ENCODE measurements around the gene NUDT16L1.

DNA sequence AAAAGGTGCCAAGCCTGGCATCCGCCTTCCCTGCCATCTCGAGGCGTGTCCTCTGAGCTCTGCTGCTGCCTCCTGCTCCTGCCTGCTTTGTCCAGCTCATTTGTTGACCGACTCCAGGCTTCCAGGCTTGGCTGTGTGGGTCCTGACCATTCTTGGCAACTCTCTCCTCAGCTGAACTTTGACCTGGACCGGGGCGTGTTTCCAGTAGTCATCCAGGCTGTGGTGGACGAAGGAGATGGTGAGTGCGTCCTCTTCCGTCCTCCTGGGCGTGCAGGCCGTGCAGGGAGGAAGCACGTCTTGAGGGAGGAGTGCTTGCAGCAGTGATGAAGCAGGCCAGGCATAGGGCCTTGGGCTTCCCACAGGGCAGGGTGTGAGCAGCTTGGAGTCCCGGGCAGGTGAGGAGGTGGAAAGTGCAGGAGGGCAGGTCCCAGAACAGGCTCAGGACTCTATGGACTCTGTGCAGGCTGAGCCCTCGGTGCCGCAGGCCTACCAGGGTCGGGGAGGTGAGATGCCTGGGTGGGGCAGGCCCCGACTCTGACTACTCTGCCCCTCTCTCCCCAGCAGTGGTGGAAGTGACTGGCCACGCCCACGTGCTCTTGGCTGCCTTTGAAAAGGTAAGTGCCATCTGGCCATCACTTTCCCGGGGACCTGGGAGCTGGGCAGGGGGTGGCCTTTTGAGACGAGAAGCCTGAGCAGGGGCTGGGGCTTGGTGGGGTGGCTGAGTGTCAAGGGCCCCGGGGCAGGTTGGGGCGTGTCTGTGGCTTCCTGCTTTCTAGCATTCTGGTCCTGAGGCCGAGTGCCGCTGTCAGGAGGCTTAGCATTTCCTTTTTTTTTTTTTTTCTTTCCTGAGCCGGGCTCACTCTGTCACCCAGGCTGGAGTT lies 28.6 kb upstream of the NUDT16L1 start:
- TF ChIP-seq, protein P1, sequence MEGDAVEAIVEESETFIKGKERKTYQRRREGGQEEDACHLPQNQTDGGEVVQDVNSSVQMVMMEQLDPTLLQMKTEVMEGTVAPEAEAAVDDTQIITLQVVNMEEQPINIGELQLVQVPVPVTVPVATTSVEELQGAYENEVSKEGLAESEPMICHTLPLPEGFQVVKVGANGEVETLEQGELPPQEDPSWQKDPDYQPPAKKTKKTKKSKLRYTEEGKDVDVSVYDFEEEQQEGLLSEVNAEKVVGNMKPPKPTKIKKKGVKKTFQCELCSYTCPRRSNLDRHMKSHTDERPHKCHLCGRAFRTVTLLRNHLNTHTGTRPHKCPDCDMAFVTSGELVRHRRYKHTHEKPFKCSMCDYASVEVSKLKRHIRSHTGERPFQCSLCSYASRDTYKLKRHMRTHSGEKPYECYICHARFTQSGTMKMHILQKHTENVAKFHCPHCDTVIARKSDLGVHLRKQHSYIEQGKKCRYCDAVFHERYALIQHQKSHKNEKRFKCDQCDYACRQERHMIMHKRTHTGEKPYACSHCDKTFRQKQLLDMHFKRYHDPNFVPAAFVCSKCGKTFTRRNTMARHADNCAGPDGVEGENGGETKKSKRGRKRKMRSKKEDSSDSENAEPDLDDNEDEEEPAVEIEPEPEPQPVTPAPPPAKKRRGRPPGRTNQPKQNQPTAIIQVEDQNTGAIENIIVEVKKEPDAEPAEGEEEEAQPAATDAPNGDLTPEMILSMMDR (IDR thresholded peaks at IDR 0.05) = no peak
- TF ChIP-seq POLR2A (IDR thresholded peaks at IDR 0.05) = no peak

Data from breast epithelium (tissue), 3 donors.